ENCODE data around the gene LRRC74B. TPM values are rescaled to one million over a fixed set of nuclear protein-coding genes. Genes with fewer than 3 reads are reported as not detected.
A peak's percentile ranks its signal among the peaks of the same experiment; 100 is the strongest.
"Not testable (repeated sequence)": the region's sequence is repeated elsewhere in the genome, so short reads cannot be mapped to it uniquely, and the experiment has no call there.

LRRC74B gene
- polyA plus RNA-seq, 4 donors = 0.16 to 0.27 TPM; not detected in 2

DNA sequence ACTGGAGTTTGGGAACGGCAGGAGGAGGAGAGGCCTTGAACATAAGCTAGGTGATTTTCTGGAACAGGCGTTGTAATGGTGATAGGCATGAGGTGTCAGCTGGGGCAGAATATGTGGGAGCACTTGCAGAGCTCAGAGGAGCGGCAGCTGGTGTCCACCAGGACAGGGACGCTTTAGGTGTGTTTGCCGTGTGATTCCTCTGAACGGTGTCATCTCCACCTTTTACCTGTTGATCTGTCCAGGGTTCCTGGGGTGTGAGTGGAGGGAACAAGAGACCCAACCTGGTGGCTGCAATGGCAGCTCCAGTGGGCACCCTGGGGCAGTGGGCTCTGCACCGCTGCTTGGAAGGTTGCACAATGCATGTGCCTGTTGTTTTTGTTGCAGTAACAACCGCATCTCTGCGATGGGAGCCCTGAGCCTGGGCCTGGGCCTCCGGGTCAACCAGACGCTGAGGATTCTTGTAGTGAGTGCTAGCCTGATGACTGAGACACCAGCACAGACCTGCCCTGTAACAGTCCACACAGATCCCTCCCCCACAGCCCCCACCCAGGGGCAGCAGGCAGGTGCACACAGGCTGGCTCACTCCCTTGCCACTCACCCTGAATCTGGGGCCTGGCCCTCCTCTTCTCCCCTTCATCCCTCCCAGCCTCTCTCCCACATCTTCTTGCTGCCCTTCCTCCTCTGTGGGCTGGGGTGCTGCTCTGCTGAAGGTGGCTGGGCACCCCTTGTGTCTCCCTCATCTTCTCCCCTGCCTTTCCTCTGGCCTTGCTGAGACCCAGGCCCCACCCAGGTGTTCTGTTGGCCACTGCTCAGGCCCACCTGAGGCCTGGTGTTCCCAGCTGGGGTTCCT is 9.2 kb downstream of the LRRC74B start:
- no peak for FAIRE-seq
- no peak overlapping the region for H3K27ac ChIP-seq (ENCODE audit: low read depth in 1 of 3, low read length in 2 of 3)
- WGBS, 3 donors = 88 to 92% (median 89%) methylated on average over 10 to 11 of the region's 11 CpGs
- DNase-seq = no peak
- H3K4me1 ChIP-seq (ENCODE audit: control insufficient read depth in 3 of 3, insufficient read depth in 2 of 3, low read depth in 1 of 3, low read length in 2 of 3) = no peaks in the 10 kb centered on the region
- peaks cover 0 to 8% (median 0%) of the 10 kb centered on the region in 3 donors for H3K27me3 ChIP-seq (ENCODE audit: control insufficient read depth in 3 of 3, insufficient read depth in 3 of 3, low read length in 3 of 3)
- H3K4me3 ChIP-seq (ENCODE audit: low read depth in 1 of 3, low read length in 3 of 3) = no peak overlapping the region
- H3K9me3 ChIP-seq (ENCODE audit: control insufficient read depth in 2 of 2, insufficient read depth in 1 of 2, low read depth in 1 of 2, low read length in 1 of 2) = no peaks in the 10 kb centered on the region
- H3K36me3 ChIP-seq (ENCODE audit: control insufficient read depth in 3 of 3, insufficient read depth in 2 of 3, low read depth in 1 of 3, low read length in 3 of 3) = no peaks in the 10 kb centered on the region

DNA sequence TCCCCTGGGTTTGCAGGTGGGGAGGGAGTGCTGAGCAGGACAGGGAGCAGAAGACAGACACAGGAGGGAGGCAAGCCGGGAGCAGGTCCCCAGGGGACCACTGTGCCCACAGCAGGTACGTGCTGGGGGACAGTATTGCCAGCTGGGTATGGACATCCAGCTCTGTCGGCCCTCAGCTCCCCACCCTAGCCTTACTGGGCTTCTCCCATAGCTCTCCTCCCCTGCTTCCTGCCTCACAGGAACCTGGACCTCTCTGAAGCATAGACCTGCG is 9.8 kb downstream of the LRRC74B start:
- no peaks in the 10 kb centered on the region for H3K36me3 ChIP-seq (ENCODE audit: control insufficient read depth in 3 of 3, insufficient read depth in 2 of 3, low read depth in 1 of 3, low read length in 3 of 3)
- H3K27me3 ChIP-seq (ENCODE audit: control insufficient read depth in 3 of 3, insufficient read depth in 3 of 3, low read length in 3 of 3) = peaks cover 0 to 8% (median 0%) of the 10 kb centered on the region in 3 donors
- WGBS, 3 donors = 39 to 63% (median 51%) methylated on average over 4 of the region's 4 CpGs
- H3K27ac ChIP-seq (ENCODE audit: low read depth in 1 of 3, low read length in 2 of 3) = no peak overlapping the region
- no peaks in the 10 kb centered on the region for H3K4me1 ChIP-seq (ENCODE audit: control insufficient read depth in 3 of 3, insufficient read depth in 2 of 3, low read depth in 1 of 3, low read length in 2 of 3)
- FAIRE-seq = no peak
- DNase-seq = no peak
- H3K9me3 ChIP-seq (ENCODE audit: control insufficient read depth in 2 of 2, insufficient read depth in 1 of 2, low read depth in 1 of 2, low read length in 1 of 2) = no peaks in the 10 kb centered on the region
- no peak overlapping the region for H3K4me3 ChIP-seq (ENCODE audit: low read depth in 1 of 3, low read length in 3 of 3)

DNA sequence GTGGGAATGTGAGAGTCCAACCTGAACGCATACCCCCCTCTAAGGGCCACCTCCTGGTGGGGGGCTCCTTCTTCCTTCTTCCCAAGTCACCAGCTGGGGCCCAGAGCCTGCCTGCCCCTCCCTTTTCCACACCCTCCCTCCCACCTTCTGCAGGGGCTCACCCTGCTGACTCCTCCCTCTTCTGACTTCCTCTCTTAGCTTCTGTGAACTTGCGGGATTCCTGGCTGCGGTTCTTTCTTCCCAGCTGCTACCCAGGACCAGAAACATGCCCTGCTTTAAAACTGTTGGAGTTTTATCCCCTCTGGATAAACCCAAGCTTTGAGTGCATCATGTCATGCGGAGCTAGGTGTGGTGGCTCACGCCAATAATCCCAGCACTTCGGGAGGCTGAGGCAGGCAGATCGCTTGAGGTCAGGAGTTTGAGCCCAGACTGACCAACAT is 10.2 kb downstream of the LRRC74B start:
- H3K27me3 ChIP-seq (ENCODE audit: control insufficient read depth in 3 of 3, insufficient read depth in 3 of 3, low read length in 3 of 3) = peaks cover 0 to 8% (median 0%) of the 10 kb centered on the region in 3 donors
- no peaks in the 10 kb centered on the region for H3K9me3 ChIP-seq (ENCODE audit: control insufficient read depth in 2 of 2, insufficient read depth in 1 of 2, low read depth in 1 of 2, low read length in 1 of 2)
- H3K4me3 ChIP-seq (ENCODE audit: low read depth in 1 of 3, low read length in 3 of 3) = no peak overlapping the region
- H3K4me1 ChIP-seq (ENCODE audit: control insufficient read depth in 3 of 3, insufficient read depth in 2 of 3, low read depth in 1 of 3, low read length in 2 of 3) = no peaks in the 10 kb centered on the region
- FAIRE-seq (no peak), DNase-seq (no peak)
- H3K27ac ChIP-seq (ENCODE audit: low read depth in 1 of 3, low read length in 2 of 3) = no peak overlapping the region
- no peaks in the 10 kb centered on the region for H3K36me3 ChIP-seq (ENCODE audit: control insufficient read depth in 3 of 3, insufficient read depth in 2 of 3, low read depth in 1 of 3, low read length in 3 of 3)
- WGBS, 3 donors = 46 to 61% (median 53%) methylated on average over 7 of the region's 7 CpGs

DNA sequence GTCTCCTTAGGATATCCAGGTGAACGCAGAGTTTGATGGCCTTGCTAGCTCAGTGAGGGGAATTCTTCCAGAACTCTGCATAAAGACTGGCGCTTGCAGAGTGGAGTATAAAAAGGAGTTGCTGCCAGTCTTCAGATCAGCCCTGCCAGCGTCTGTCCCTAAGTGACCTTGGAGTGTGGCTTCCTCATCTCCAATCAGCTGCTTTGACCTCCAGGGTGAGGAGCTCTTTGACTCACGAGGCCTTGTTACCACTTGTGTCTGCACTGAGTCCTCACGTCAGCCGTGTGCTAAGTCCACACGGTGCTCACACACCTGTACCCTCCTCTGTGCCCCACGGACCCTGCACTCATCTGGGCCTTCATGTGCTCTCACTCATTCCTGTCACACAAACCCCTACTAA is 14.6 kb downstream of the LRRC74B start:
- 70 to 82% (median 76%) methylated on average over 4 to 7 of the region's 8 CpGs for WGBS, 3 donors
- H3K27ac ChIP-seq (ENCODE audit: low read depth in 1 of 3, low read length in 2 of 3); DNase-seq; H3K4me1 ChIP-seq (ENCODE audit: control insufficient read depth in 3 of 3, insufficient read depth in 2 of 3, low read depth in 1 of 3, low read length in 2 of 3); H3K27me3 ChIP-seq (ENCODE audit: control insufficient read depth in 3 of 3, insufficient read depth in 3 of 3, low read length in 3 of 3); FAIRE-seq; H3K36me3 ChIP-seq (ENCODE audit: control insufficient read depth in 3 of 3, insufficient read depth in 2 of 3, low read depth in 1 of 3, low read length in 3 of 3); H3K9me3 ChIP-seq (ENCODE audit: control insufficient read depth in 2 of 2, insufficient read depth in 1 of 2, low read depth in 1 of 2, low read length in 1 of 2); H3K4me3 ChIP-seq (ENCODE audit: low read depth in 1 of 3, low read length in 3 of 3): not testable (repeated sequence)

GRCh38 chr22:21061660-21062321 is 16.0 kb downstream of the LRRC74B start:
- DNase-seq; FAIRE-seq; H3K27me3 ChIP-seq (ENCODE audit: control insufficient read depth in 3 of 3, insufficient read depth in 3 of 3, low read length in 3 of 3); H3K4me1 ChIP-seq (ENCODE audit: control insufficient read depth in 3 of 3, insufficient read depth in 2 of 3, low read depth in 1 of 3, low read length in 2 of 3); H3K36me3 ChIP-seq (ENCODE audit: control insufficient read depth in 3 of 3, insufficient read depth in 2 of 3, low read depth in 1 of 3, low read length in 3 of 3); H3K27ac ChIP-seq (ENCODE audit: low read depth in 1 of 3, low read length in 2 of 3); H3K4me3 ChIP-seq (ENCODE audit: low read depth in 1 of 3, low read length in 3 of 3); H3K9me3 ChIP-seq (ENCODE audit: control insufficient read depth in 2 of 2, insufficient read depth in 1 of 2, low read depth in 1 of 2, low read length in 1 of 2): not testable (repeated sequence)
- WGBS, 3 donors = 92 to 95% (median 93%) methylated on average over 16 to 18 of the region's 18 CpGs

GRCh38 chr22:21064425-21064824 is 18.7 kb downstream of the LRRC74B start:
- FAIRE-seq; DNase-seq; H3K36me3 ChIP-seq (ENCODE audit: control insufficient read depth in 3 of 3, insufficient read depth in 2 of 3, low read depth in 1 of 3, low read length in 3 of 3); H3K4me1 ChIP-seq (ENCODE audit: control insufficient read depth in 3 of 3, insufficient read depth in 2 of 3, low read depth in 1 of 3, low read length in 2 of 3); H3K27ac ChIP-seq (ENCODE audit: low read depth in 1 of 3, low read length in 2 of 3); H3K27me3 ChIP-seq (ENCODE audit: control insufficient read depth in 3 of 3, insufficient read depth in 3 of 3, low read length in 3 of 3); H3K4me3 ChIP-seq (ENCODE audit: low read depth in 1 of 3, low read length in 3 of 3); H3K9me3 ChIP-seq (ENCODE audit: control insufficient read depth in 2 of 2, insufficient read depth in 1 of 2, low read depth in 1 of 2, low read length in 1 of 2): not testable (repeated sequence)
- 76 to 78% (median 76%) methylated on average over 11 of the region's 11 CpGs for WGBS, 3 donors

GRCh38 chr22:21064917-21065864 is 19.4 kb downstream of the LRRC74B start:
- Histone ChIP-seq H3K36me3 (ENCODE audit: control insufficient read depth in 3 of 3, insufficient read depth in 2 of 3, low read depth in 1 of 3, low read length in 3 of 3) (no peaks in the 10 kb centered on the region), H3K4me3 (ENCODE audit: low read depth in 1 of 3, low read length in 3 of 3) (no peak overlapping the region), H3K27ac (ENCODE audit: low read depth in 1 of 3, low read length in 2 of 3) (no peak overlapping the region), H3K27me3 (ENCODE audit: control insufficient read depth in 3 of 3, insufficient read depth in 3 of 3, low read length in 3 of 3) (no peaks in the 10 kb centered on the region), H3K4me1 (ENCODE audit: control insufficient read depth in 3 of 3, insufficient read depth in 2 of 3, low read depth in 1 of 3, low read length in 2 of 3) (no peaks in the 10 kb centered on the region), H3K9me3 (ENCODE audit: control insufficient read depth in 2 of 2, insufficient read depth in 1 of 2, low read depth in 1 of 2, low read length in 1 of 2) (no peaks in the 10 kb centered on the region)
- 42 to 67% (median 45%) methylated on average over 13 of the region's 13 CpGs for WGBS, 3 donors
- FAIRE-seq = no peak
- DNase-seq = peak in 1 of 2 donors; percentile 39
